ENCODE measurements around the gene SLC9A9.

Gene SLC9A9

GRCh38 chr3:143634991-143635390 lies 213.3 kb downstream of the SLC9A9 start:
- DNase-seq = no peak

DNA sequence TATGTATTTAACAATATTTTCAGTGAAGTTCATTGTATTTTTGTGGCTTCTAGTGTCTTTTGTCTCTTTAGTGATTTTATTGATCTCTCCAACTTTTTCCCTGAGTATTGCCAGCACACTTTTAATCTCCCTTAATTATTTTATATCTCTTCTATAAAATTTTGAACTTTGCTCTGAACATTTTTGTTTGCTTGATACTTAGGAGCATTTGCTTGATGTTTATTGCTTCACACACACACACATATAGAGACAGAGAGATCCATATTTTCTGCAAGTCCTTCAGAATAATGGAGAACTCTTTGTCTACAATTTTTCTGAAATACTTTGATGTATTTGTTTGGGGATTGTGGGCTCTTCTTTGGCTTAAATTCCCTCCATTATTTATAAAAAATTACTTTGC lies 213.8 kb downstream of the SLC9A9 start:
- no peak for DNase-seq

GRCh38 chr3:143633816-143634215 lies 214.5 kb downstream of the SLC9A9 start:
- no peak for DNase-seq

GRCh38 chr3:143629726-143630125 lies 218.5 kb downstream of the SLC9A9 start:
- DNase-seq = no peak

DNA sequence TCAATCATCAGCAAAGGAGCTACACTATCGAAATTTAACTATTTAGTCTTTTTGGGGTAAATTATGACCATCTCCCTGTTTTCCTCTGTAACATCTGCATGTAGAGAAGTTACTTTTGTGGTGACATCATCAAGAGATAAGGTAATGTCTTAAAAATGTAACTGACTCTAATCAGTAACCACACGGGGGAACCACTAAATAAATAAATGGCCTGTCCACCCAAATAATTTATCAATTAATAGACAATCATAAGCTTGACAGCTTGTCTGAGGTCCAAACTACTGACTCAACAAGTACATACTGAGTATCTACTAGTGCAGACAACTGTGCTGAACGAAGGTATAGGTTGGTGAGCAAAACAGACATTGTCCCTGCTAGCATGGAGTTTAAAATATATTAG lies 219.3 kb downstream of the SLC9A9 start:
- peak; percentile 14 for DNase-seq

DNA sequence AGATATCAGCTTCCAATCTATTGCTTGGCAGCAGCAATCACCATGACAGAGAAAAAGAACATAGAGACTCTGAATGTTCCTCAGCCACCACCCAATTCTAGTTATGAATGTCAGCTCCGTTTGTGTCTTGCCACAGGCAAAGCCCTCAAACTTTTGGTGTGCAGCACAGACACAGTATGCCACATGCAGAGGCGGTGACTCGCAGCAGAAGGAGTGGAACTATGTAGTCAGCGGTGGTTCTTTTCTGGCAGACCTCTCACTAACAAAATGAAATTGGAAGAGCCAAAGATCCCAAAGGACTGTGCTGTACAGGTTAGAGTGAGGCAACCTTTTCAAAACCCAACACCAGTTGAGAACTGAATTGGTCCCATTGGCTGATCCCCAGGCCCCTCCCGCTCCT lies 220.9 kb downstream of the SLC9A9 start:
- no peak for DNase-seq

- DNase-seq = no peak
Observed at GRCh38 chr3:143619231-143619630, 229.0 kb downstream of the SLC9A9 start.

DNA sequence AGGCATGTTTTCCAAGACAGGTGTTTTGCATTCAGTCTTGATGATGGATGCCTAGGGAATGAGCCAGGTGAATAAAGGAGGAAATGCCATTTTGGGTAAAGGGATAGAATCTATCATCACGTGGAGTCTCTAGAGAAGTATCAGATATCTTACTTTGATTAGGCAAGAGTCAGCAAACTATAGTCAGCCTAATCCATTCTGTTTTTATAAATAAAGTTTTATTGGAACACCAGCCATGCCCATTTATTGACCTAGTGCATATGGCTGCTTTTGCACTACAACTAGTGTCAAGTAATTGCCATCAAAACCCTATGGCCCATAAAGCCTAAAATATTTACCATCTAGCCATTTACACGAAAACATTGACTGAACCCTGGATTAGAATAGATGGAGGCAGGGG lies 231.2 kb downstream of the SLC9A9 start:
- DNase-seq = no peak

DNA sequence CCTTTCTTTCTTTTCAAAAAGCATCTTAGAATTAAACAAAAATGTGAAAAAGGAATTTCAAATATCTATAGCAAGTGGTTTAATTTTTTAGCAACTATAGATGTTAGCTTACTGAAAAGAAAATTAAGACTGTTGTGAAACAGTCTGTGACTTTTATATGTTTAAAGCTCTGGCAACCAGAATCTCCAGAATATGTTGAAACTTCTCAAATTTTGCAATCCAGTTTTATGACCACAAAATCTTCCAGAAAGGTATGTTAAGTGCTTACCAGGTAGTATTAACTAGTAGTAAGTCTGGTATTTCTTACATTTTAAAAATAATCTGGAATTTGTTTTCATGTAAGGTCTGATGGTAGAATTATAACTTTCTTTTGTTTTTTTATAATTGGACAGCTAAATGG lies 235.0 kb downstream of the SLC9A9 start:
- DNase-seq = no peak

DNA sequence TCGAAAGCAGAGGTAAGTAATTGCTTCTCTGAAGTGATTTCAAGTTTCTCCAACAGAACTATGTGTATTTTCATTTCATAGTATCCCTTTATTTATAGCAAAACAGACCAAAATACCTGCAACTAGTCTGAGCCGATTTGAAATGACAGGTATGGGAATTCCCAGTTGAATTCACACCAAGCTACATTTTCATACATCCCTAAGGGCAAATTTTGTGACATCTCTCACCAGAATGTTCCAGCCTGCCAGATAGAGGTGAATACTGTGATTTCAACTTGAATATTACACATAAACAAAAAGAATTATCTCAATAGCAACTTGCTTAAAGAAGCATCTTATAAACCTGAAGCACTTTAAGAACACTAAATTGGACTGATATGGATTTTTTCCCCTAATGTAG lies 235.7 kb downstream of the SLC9A9 start:
- DNase-seq = no peak

DNA sequence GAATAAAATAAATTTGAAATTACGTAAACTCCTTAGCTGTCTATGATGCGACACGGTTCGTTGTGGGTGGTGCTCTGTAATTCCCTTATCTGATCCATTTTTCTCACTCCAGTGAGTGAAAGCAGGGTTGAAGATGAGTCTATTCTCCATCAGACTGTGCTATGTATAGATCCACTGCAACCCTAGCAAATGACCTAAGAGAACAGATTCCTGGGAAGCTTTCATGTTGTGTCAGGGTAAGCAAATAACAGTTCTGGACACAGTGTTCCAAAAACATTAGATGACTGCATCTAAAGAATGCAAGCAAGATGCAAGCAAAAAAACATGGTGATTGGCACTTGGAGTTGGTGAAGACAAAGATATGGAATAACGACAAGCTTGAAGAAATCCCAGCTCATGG lies 239.3 kb downstream of the SLC9A9 start:
- peak; percentile 37 for DNase-seq

GRCh38 chr3:143605233-143605950 lies 242.9 kb downstream of the SLC9A9 start:
- DNase-seq = no peak

GRCh38 chr3:143604402-143605185 lies 243.7 kb downstream of the SLC9A9 start:
- DNase-seq = no peak

DNA sequence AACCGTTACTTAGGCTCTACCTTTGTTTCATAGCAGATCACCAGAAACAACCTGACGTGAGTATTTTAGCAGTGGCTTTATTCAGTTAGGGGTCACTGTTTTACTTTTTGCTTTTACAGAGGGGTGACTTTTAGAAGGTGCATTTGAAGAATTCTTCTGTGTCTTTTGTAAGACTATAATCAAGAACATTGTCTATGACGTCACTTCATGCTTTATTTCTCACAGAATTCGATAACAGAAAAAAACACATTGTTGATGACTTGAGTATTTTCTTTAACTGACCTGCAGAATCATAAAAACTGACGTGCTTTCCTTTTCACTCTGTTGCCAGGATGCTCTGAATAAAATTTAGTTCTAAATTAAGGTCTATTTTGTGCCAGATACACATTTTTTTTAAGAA lies 244.5 kb downstream of the SLC9A9 start:
- DNase-seq = no peak

DNA sequence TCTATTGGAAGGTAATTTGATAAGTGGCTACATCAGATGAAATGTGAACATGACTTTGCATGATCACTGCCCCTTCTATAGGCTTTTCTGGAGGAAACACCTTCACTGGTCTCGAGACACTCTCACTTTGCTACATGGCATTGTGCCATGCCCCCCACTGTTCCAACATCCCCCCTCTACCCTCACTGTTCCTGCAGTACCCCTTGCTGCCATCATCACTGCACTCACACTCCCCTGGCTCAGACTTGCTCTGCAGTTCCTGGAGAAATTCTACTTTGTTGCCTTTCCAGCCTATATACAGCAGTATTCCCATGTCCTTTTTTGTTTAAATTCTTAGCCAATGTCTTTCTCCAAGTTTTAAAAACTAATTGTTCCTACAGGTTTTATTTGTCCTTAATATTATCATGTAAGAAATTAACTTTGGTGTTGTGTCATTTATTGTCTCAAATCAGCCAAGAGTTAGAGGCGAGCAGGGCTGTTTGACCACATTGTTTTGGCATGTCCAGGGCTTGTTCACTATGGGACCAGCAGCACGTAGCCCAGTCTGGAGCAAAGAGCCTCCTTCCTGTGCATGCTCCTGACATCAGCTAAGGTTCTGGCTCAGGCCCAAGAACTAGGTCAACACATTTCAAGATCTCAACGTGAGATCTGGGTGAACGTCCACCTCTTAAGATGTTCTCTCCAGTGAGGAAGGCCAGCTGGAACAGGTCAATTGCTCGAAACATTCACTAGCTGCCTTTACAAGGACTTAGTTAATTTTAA lies 246.4 kb downstream of the SLC9A9 start:
- peak; percentile 5 for DNase-seq

DNA sequence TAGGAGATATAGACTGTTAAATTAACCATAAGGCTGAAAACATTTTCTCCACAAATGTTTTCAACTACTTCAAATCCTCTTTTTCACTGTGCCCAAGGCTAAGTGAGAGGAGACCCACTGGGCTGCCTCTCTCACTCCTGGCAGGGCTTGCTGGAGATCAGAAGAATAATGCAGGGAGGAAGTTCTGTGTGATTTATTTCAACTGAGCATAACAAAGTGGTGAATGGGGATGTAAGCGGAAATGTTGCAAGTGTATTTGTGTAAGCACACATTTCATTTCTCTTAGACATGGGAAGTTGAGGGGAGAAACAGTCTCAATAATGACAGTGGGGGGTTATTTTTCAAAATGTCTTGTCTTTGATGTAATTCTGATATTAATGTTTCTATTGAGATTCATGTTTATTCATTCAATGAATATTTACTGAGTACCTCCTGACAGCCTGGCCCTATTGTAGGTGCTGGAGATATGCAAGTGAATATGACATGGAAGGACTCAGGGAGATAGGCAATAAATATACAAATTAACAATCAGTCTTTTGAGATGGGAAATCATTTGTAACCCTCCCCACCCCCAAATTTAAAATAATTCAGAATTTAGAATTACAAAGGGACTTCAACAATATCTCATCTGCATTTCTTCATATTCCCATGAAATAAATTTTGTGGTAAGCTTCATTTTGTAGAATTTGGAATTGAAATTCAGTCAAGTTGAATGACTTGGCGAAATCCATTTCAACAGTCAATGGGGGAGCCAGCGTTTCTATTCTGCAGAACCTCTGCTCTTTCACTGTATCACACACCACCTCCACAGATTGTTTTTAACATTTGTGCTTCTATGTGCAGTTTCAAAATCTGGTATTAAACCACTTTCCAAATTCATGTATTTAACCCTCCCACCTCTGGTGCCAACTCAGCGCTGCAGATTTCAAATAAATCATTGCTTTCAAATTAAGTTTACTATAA lies 247.2 kb downstream of the SLC9A9 start:
- DNase-seq = no peak

GRCh38 chr3:143597774-143598652 lies 250.3 kb downstream of the SLC9A9 start:
- no peak for DNase-seq

GRCh38 chr3:143596957-143597642 lies 251.2 kb downstream of the SLC9A9 start:
- no peak for DNase-seq

DNA sequence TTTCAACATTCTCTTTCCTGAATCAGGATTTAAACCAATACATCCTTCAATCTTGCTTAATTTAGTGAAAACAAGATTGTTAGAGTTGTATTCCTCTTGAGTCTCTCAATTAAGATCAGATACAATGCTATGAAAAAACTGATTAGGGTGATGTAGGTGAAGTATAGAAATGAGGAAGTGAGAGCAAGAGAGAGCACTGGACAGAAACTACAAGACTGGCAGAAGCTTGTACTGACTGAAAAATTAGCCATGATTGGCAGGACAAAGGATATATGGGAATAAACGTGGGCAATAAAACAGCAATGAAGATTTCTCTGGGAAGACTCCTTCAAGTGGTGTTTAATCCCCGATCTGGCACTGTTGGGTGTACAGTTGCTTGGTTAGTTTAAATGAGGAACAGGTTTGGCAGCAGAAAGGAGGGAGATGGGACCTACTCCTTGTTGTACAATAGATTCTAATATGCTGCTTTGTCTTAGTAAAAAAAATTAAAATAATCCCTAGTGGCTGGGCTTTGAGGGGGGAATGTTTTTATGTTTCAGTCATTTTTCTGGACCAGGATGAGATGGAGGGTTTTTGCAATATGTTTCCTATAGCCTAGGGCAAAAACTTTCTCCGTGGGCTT lies 252.7 kb downstream of the SLC9A9 start:
- no peak for DNase-seq

DNA sequence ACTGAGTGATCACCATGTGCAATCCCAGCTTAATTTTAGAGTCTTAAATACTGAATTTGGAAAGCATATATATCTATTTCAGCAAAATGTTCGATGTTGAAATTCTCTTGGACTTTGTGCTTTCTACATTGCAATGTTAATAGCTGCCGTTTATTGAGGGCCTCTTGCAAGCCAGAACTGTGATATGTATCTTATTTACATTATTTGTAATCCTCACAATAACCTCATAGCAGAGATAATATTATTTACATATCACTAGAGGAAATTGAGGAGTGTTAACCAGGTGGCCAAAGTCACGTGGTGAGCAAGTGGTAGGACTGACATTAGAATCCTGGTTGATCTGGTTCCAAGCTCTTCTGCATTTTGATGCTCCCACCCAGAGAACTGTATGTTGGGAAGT lies 254.1 kb downstream of the SLC9A9 start:
- no peak for DNase-seq
